H1 (cell line): Measurements from ENCODE around the gene CCDC185. TPM values are rescaled to one million over a fixed set of nuclear protein-coding genes. Genes with fewer than 3 reads are reported as not detected.

Experiments used
- CHD1 ChIP-seq: IDR thresholded peaks from 2 replicates; pipeline ENCODE4 v1.6.1; 2012; ENCODE audit warnings: low read depth, low read length, improper control_type of control experiment
- CHD7 ChIP-seq: fragments of 300-600 bp; sonication (generic); IDR thresholded peaks from 2 replicates; pipeline ENCODE4 v1.7.1; 2012; ENCODE audit warnings: low read length, moderate library complexity, mild to moderate bottlenecking, inconsistent platforms; ENCODE audit not compliant: insufficient replicate concordance
- GABPA ChIP-seq: IDR thresholded peaks from 2 replicates; pipeline ENCODE4 v1.6.1; 2011; ENCODE audit warnings: mild to moderate bottlenecking, low read length, moderate library complexity, borderline replicate concordance; ENCODE audit not compliant: insufficient read depth
- JUND ChIP-seq: IDR thresholded peaks from 2 replicates; pipeline ENCODE4 v1.6.1; 2011; ENCODE audit warnings: mild to moderate bottlenecking, improper control_type of control experiment, low read length
- MAFK ChIP-seq: IDR thresholded peaks from 2 replicates; pipeline ENCODE4 v1.6.1; 2012; ENCODE audit warnings: low read depth, mild to moderate bottlenecking, improper control_type of control experiment, low read length
- RAD21 ChIP-seq, 2 experiments: IDR thresholded peaks in 1 of 2; conservative IDR thresholded peaks in 1 of 2; 2 replicates each; pipeline ENCODE4 v1.6.1; 2011; ENCODE audit warnings: low read depth in 2 of 2, low read length in 2 of 2, improper control_type of control experiment in 1 of 2, inconsistent platforms in 1 of 2, mild to moderate bottlenecking in 1 of 2, moderate library complexity in 1 of 2
- TEAD4 ChIP-seq: IDR thresholded peaks from 2 replicates; pipeline ENCODE4 v1.6.1; 2012; ENCODE audit warnings: low read depth, low read length, inconsistent platforms, mixed read lengths
- YY1 ChIP-seq: IDR thresholded peaks from 2 replicates; pipeline ENCODE4 v1.6.1; 2011; ENCODE audit warnings: low read depth, mild to moderate bottlenecking, low read length
- ZNF274 ChIP-seq: IDR thresholded peaks from 2 replicates; pipeline ENCODE4 v1.7.0; 2012; ENCODE audit warnings: low read length, borderline replicate concordance; ENCODE audit errors: extremely low read depth
- polyA plus RNA-seq, 7 experiments: library from polyadenylated mRNA; depleted of rRNA in 3 of 7; stranded (reverse) in 5 of 7; unstranded in 2 of 7; fragments of >200 nt in 5 of 7; fragments of 200-250 nt in 2 of 7; gene quantifications; 1 replicate in 5 of 7; 2 replicates in 1 of 7; 4 replicates in 1 of 7; pipeline versions ENCODE4 v1.2.1 to v1.2.3, GENCODE V29; 2011 to 2013; ENCODE audit warnings: missing spikeins in 2 of 7, mixed read lengths in 2 of 7
- total RNA-seq: library from RNA; stranded (reverse); fragmentation: NEBNext Ultra II Directional; extraction: Animal tissue kit (Norgen Biotek cat#: 25700); gene quantifications from 2 replicates; pipeline ENCODE4 v1.2.1, GENCODE V29; 2021
- TF ChIP-seq, protein P1 (sequence below): IDR thresholded peaks from 2 replicates; pipeline ENCODE4 v1.6.1; 2012; ENCODE audit warnings: low read length, inconsistent platforms

Gene CCDC185
- total and polyA plus RNA-seq, 2 of the 8 experiments (the other 6 are each of a cell fraction or from before 2014, with no cell fraction given), result not detected

- no peak for TF ChIP-seq CHD7
- no peak for TF ChIP-seq JUND
- TF ChIP-seq, protein P1, sequence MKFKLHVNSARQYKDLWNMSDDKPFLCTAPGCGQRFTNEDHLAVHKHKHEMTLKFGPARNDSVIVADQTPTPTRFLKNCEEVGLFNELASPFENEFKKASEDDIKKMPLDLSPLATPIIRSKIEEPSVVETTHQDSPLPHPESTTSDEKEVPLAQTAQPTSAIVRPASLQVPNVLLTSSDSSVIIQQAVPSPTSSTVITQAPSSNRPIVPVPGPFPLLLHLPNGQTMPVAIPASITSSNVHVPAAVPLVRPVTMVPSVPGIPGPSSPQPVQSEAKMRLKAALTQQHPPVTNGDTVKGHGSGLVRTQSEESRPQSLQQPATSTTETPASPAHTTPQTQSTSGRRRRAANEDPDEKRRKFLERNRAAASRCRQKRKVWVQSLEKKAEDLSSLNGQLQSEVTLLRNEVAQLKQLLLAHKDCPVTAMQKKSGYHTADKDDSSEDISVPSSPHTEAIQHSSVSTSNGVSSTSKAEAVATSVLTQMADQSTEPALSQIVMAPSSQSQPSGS, result no peak
- TF ChIP-seq TEAD4, result no peak
- TF ChIP-seq YY1, result no peak
- TF ChIP-seq RAD21 (IDR thresholded peaks at IDR 0.05 in 1 of 2, conservative IDR thresholded peaks at IDR 0.05 in 1 of 2; ENCODE audit: low read depth in 2 of 2, low read length in 2 of 2), result no peak
- TF ChIP-seq CHD1, result no peak
- no peak for TF ChIP-seq GABPA
- TF ChIP-seq ZNF274, result no peak
- no peak for TF ChIP-seq MAFK
Observed at GRCh38 chr1:223386013-223386412, 7.2 kb upstream of the CCDC185 start (continued).
